Measurements from ENCODE around the gene EXOC5. TPM values are rescaled to one million over a fixed set of nuclear protein-coding genes. Genes with fewer than 3 reads are reported as not detected.

EXOC5 gene, protein sequence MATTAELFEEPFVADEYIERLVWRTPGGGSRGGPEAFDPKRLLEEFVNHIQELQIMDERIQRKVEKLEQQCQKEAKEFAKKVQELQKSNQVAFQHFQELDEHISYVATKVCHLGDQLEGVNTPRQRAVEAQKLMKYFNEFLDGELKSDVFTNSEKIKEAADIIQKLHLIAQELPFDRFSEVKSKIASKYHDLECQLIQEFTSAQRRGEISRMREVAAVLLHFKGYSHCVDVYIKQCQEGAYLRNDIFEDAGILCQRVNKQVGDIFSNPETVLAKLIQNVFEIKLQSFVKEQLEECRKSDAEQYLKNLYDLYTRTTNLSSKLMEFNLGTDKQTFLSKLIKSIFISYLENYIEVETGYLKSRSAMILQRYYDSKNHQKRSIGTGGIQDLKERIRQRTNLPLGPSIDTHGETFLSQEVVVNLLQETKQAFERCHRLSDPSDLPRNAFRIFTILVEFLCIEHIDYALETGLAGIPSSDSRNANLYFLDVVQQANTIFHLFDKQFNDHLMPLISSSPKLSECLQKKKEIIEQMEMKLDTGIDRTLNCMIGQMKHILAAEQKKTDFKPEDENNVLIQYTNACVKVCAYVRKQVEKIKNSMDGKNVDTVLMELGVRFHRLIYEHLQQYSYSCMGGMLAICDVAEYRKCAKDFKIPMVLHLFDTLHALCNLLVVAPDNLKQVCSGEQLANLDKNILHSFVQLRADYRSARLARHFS
- total RNA-seq: 10 to 100 TPM; 84.1 to 87.4 TPM

DNA sequence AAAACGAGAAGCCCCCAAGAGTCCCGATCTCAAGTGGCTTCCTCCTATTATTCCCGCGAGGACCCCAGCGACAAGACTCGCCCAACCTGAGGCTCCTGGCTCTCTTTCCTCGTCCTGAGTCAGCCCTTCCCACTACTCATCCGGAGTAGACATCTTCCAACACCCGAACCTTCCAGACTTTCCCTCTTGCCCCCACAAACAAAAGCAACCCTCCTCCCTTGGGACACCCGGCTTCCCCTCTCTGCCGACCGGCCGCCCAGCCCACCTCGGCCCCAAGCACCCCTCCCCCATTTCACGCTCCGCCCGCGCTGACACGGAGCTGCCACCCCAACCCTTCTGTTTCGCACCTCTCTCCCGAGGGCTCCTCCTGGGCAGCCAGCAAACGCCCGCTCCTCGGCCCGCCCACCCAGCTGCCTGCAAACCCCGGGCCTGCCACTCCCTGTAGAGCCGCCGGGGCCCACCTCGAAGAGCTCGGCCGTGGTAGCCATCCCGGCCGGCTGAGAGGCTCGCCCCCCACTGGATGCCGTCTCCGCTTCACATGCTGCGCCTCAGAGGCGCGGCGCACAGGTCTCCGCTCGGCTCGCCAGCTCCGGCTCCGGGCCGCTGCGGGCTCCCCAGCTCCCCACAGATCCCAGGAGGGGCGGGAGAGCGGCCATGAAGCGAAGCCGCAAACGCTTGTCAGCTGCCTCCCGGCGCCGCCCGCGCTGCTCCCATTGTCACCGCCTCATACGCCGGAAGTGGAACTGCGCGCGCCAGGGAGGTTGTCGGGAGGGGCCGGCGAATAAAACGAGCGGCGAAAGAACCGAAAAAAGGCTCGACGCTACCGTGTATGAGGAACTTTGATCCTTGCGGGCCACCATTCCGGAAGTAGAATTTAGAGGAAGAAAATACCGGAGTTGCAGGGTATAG is at the start of gene EXOC5, which contains the start of gene AP5M1:
Gene EXOC5 (minus strand): TSS at position 745 of the 909 bp plus-strand sequence. CDS start 257 bp downstream, at position 488.
Gene AP5M1 (plus strand): TSS at position 811 of the 909 bp plus-strand sequence. CDS start 344 bp downstream, outside the sequence.
- CTCF ChIA-PET: interaction anchor here (1.0 to 1.3 kb wide), 3 partner anchors 22 to 688 kb away, joined by 3 to 4 read pairs (median 4); partner anchors contain the start of gene TMEM260
- POLR2A ChIA-PET: interaction anchor here (0.7 to 1.1 kb wide), 3 partner anchors 121 to 680 kb away, joined by 3 to 10 read pairs (median 3); no protein-coding TSS in a partner anchor

DNA sequence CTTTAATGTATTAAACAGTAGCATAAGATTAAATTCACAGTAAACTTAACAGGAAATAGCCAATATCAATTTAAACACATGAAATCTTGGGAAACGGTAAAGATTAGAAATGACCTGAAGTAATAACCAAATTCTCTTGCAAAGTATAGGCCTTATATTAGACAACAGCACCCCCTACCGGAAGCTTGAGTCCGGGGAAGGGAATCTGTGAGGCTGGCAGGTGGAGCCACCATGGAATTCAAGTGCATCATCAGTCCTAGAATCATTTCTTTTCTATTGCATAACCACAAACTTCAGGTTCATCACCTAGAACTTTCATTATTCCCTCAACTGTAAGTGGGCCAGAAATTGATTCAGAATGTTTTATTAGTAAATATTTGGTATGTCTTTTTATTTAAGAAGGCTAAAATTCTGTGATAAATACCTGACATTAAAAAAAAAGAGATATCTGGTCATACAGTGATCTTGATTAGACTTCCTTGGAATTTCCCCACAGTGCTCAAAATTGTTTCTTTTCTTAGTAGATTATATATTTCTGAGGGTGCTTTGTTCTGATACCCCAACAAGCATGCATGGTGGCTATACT is 48.6 kb upstream of the EXOC5 start:
- ChIA-PET CTCF (interaction anchor here (1.3 kb wide), 1 partner anchor 827 kb away, joined by 5 read pairs; no protein-coding TSS in a partner anchor), POLR2A (no interaction called here)

DNA sequence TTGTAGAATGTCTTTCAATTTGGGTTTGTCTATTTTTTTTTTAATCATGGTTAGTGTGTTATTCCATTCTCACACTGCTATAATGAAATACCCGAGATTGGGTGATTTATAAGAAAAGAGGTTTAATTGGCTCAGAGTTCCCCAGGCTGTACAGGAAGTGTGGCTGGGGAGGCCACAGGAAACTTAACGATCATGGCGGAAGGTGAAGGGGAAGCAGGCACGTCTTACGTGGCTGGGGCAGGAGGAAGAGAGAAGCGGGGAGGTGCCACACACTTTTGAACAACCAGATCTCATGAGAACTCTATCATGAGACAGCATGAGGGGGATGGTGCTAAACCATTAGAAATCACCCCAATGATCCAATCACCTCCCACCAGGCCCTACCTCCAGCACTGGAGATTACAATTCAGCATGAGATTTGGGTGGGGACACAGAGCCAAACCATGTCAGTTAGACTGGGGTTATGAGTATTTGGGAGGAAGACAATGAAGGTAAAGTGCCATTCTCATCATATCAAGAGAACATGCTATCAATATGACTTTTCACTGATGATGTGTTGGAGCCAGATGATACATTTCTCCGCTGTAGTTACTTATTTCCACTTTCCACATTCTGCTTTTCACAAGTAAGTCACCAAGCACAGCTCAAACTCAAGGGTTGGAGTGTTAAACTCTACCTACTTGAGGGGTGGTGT is 45.8 kb upstream of the EXOC5 start:
- POLR2A ChIA-PET: no interaction called here
- CTCF ChIA-PET: no interaction called here

DNA sequence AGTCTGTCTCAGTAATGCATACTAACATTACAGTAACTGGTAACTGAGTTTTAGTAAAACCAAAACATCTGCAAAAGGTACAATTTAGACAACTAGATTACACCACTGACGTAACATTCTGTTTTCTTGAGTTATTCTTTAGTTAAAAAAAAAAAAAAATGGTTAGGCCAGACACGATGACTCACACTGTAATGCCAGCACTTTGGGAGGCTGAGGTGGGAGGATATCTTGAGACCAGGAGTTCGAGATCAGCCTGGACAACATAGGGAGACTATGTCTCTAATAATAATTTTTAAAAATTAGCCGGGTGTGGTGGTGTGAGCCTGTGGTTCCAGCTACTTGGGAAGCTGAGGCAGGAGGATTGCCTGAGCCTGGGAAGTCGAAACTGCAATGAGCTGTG is 34.2 kb upstream of the EXOC5 start:
- ChIA-PET POLR2A (no interaction called here), CTCF (no interaction called here)

DNA sequence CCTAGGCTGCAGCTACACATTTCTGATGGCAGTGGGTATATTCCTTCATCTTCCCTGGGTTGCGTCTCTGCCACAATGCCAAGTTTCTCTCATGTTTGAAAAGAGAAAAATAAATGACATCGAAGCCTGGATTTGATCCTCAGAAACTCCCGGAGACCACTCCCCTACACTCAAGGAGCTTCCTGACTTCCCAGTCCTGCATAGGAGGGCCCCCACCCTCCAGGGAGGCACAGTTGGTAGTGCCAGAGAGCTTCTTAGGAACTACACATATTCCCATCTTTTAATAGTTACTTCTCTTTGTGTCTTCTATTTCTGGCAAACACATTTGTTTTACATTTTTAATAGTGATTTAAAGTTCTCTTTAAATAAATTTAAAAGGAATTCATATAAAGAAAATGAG is 30.8 kb upstream of the EXOC5 start:
- ChIA-PET POLR2A (no interaction called here), CTCF (no interaction called here)

DNA sequence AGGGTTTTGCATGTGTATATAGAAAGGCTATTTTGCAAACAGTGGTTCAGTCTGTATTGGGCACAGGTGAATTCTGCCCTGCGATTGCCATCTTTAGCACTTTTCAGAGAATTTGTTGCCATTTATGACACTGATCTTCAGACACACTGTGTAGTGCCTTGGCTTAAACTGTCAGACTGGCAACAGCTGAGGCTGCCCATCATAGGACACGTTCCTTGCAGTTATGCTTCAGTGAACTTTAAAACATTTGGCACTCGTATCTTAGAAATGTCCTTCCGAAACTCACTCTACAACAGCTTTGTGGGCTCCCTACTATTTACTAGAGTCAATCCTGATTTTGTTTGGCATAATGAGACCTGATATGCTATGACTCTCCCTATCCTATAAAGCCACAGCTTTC is 29.1 kb upstream of the EXOC5 start:
- POLR2A ChIA-PET: no interaction called here
- CTCF ChIA-PET: no interaction called here

DNA sequence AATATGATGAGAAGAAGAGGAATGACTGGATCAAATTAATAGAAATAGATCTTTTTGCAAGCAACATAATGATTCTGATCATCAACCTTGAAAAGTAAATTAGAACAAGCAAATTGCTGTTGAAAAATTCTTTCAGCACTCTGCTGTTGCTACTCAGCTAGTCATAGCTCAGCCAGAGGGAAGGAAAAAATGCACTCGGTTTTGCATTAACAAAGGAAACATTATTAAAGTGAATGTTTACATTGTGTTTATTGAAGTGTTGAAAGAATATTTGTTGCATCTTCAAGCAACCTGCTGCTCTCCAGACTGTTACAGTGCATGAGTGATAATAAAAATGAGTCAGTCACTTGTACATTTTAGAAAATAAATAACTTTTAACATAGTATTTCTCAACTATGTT is 26.5 kb upstream of the EXOC5 start:
- CTCF ChIA-PET: no interaction called here
- POLR2A ChIA-PET: no interaction called here

DNA sequence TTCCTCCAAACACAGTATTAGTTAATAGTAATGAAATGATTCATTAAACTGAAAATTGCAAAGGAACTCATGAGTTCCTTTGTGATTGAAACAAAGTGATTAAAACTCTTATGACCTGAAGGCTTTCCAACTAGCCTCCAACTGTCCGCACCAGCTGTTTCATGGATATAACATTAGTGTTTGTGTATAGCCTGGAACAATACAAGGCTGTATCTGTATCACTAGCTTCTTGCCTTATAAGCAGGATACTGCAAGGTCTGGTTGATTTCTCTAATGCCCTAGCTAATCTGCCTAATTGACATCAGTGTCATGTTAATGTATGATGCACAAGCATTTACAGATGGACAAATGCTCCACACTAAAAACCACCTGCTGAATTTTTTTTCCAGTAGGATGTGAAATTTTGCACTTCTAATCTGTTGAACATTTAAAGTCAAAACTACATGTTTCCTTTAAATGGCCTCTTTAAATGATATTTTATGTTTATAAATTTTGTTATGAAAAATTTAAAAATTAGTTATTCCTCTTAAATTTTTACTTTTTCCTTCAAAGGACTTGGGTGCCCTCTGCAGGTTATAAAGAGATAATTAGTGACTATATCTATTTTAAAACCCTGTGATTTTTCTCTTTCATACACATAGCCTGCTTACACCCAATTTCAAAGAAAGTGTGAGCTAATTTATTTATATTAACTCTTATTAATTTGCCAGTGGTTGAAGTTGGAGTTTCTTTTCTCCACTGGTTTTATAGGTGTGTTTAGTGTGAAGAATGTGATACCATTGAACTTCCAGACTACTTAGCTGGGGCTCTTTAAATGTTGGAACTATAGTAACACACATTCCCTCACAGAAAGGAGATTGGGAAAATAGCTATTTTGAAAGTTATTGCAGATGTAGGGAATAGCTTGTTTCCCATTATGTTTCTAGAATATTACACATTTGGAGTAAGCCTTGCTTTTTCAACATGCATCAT is 25.4 kb upstream of the EXOC5 start:
- ChIA-PET POLR2A (no interaction called here), CTCF (interaction anchor here (0.5 kb wide), 2 partner anchors 481 to 545 kb away, joined by 3 read pairs; no protein-coding TSS in a partner anchor)

DNA sequence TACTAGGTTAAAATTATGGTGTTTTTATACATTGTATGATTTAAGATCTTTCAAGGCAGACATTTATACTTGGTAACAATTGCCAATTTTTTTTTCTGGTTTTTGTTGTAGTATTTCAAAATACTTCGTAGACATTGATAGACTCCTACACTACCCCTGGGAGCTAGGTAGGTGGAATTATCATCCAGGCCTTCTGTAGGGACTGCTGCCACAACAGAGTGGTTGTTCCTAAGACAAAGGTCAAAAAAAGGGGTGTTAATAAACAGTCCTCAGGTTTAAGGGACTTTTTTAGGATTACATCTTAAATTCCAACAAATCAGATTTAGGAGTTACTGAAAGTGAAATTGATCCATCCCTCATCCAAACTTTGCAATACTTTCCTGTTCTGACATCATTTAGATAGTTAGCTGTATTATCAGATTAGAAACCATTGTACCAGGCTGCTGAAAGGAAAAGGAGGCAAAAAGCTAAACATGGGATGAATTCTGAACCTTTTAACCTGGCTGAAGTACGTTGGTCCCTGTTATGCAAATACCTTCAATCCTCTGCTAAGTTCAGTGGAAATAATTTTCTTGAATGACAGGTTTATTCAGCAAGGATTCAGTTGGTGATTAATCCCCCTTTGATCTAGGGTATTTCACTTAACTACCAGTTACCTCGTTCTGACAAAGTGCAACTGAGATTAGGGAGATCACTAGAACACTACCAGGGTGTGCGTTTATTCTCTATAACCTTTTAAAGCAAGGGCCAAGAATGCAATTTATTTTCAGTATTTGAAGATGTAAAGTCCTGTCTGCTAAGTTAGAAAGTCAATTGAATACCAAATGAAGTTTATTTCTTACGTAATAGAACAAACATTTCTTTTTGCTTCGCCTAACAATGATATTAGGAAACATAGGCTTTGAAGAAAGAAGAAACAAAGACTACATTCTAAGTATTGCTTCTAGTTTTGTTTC is 23.3 kb upstream of the EXOC5 start:
- ChIA-PET POLR2A (no interaction called here), CTCF (interaction anchor here (0.7 kb wide), 1 partner anchor 18 kb away, joined by 3 read pairs; no protein-coding TSS in a partner anchor)

DNA sequence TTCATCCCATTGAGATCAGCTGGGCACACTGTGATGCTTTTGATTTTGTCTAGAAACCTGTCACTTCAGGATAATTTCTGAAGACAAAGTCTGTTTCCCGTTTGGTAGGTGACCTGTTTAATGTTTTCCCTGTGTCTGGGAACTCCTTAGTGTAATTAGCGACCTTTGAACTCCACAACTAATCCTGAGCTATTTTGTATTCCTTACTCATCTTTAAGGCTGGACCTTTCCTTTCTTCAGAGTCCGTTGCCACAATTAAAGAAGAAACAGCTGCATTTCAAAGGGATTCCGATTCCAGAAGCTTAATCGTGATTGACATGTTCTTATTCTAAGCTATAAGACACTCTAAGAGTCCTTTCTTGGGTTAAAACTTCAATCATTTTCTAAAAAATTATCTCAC is 22.0 kb upstream of the EXOC5 start:
- POLR2A ChIA-PET: no interaction called here

DNA sequence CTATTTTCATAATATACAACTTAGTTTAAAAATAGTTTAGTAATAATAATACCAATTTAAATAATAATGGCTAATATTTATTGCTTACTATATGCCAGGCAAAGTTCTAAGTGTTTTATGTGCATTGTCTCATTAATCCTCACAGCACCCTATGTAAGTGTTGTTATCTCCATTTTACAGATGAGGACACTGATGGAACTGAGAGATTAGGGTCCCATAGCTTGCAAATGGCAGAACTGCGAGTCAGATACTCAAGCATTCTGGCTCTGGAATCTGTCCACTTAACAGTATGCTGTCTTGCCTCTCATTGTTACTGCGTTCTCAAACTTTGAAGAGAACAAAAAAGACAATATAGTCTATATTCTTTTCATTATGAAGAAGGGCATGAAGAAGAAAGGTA is 19.0 kb upstream of the EXOC5 start:
- CTCF ChIA-PET: no interaction called here
- POLR2A ChIA-PET: no interaction called here

More for the DNA sequence above, 22.0 kb upstream of the EXOC5 start:
- CTCF ChIA-PET: no interaction called here

DNA sequence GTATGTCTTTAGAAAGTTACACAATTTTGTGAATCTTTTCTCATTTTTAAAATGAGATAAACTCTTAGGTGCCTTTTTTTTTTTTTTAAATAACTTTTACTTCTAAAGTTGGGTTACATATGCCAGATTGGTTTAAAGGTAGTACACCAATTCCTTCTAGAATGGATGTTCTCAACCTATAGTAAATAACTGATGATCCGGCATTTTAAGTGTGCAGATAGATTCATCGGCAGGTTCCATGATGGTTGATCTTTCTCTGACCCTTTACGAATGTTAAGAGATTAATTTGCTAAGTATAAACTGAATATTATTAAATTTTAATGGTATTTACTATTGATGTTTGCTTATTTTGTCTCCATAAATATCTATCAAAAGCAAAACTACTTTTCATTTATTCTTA is 8.4 kb upstream of the EXOC5 start:
- ChIA-PET CTCF (no interaction called here), POLR2A (no interaction called here)

DNA sequence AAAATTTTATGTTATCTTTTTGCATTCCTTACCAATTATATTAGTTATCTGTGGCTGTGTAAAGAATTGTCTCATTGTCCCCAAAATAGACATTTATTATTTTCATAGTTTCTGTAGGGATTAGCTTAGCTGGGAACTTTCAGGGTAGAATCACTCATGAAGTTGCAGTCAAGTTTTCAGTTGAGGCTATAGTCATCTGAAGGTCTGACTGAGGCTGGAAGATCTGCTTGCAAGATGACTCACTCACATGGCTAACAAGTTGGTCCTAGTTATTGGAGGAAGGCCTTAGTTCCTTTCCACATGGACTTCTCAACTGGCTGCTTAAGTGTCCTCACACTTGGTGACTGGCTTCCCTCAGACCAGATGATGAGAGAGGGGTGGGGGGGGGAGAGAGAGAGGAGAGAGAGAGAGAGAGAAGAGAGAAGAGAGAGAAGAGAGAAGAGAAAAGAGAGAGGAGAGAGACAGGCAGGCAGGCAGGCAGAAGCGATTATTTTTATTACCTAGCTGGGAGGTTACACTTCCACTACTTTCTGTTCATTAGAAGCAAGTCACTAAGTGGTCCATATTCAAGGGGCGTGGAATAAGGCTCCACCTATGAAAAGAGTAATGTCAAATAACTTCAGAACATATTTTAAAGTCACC is 6.4 kb upstream of the EXOC5 start:
- ChIA-PET POLR2A (interaction anchor here (0.7 kb wide), 1 partner anchor 115 kb away, joined by 3 read pairs; the partner anchor contains the start of gene NAA30), CTCF (no interaction called here)

DNA sequence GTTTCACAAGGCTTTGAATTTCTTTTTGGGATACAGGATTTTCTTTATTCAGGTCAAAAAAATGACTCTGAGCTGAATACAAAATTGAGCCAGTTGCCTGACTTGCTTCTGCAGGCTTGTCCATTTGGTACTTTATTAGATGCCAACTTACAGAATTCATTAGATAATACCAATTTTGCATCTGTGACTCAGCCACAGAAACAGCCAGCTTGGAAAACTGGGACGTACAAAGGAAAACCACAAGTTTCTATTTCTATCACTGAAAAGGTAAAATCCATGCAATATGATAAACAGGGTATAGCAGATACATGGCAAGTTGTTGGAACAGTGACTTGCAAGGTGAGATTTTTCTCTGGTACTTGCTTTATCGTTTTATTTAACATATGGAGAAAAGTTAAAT is 5.8 kb upstream of the EXOC5 start:
- CTCF ChIA-PET: no interaction called here
- POLR2A ChIA-PET: interaction anchor here (0.7 kb wide), 1 partner anchor 116 kb away, joined by 3 read pairs; the partner anchor contains the start of gene NAA30

DNA sequence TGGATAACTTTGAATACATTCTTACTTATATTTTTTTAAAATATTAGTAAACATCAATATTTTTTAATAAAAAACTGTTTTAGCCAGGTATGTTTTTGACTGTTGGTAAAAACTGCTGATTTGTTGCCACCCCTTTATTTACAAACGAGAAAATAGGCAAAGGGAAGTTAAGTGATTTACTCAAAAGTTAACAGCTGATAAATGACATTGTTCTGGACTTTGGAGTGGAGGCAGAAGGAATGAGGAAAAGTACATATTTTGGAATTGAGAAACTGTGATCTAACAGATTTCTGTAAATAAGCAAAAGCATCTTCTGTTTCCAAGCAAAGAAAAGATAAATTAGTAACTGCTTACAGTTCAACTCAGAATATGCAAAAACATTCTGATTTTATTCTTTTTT is 4.5 kb upstream of the EXOC5 start:
- POLR2A ChIA-PET: no interaction called here
- CTCF ChIA-PET: no interaction called here

DNA sequence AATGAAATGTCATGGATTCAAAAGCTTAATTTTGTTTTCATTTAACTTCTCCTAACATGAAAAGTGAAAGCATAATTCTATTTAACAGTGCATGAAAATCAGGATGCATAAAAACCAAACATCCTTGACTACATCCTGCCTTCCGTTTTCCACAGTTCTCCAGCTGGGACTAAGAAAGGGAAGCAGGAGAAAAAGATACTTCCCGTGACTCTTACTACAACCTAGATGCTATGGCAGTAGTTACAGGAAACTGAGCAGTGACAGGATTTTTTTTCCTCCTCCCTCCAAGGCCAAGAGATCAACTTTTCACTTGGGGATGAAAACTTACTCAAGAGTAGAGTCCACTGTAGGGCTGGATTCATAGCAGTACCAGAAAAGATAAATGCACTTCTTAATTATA is 2.6 kb downstream of the EXOC5 start:
- CTCF ChIA-PET: interaction anchor here (0.6 kb wide), 1 partner anchor 1619 kb away, joined by 4 read pairs; no protein-coding TSS in a partner anchor
- POLR2A ChIA-PET: no interaction called here

All from activated CD8-positive, alpha-beta memory T cell treated with anti-CD3 and anti-CD28 coated beads for 36 hours (primary cell).